HEK293 (cell line): ENCODE data around the gene BAZ2B.

Source experiments
- CTCF ChIP-seq: fragments of 450-650 bp; formaldehyde crosslinking; IDR thresholded peaks from 2 replicates; pipeline ENCODE4 v1.5.1; 2016; ENCODE audit warnings: missing biosample characterization, missing genetic modification characterization
- ELK4 ChIP-seq: IDR thresholded peaks from 2 replicates; pipeline ENCODE4 v1.6.1; 2011; ENCODE audit warnings: mild to moderate bottlenecking, low read depth, low read length, borderline replicate concordance
- FEZF1 ChIP-seq: fragments of 450-650 bp; formaldehyde crosslinking; IDR thresholded peaks from 2 replicates; pipeline ENCODE4 v1.5.1; 2016; ENCODE audit warnings: missing biosample characterization, missing genetic modification characterization
- REST ChIP-seq: fragments of 450-650 bp; formaldehyde crosslinking; IDR thresholded peaks from 2 replicates; pipeline ENCODE4 v1.5.1; 2016; ENCODE audit warnings: missing biosample characterization, missing genetic modification characterization
- YY1 ChIP-seq: fragments of 450-650 bp; formaldehyde crosslinking; IDR thresholded peaks from 2 replicates; pipeline ENCODE4 v1.5.1; 2018; ENCODE audit warnings: missing biosample characterization, missing genetic modification characterization
- ZNF133 ChIP-seq: fragments of 450-650 bp; formaldehyde crosslinking; IDR thresholded peaks from 2 replicates; pipeline ENCODE4 v1.5.1; 2016; ENCODE audit warnings: missing biosample characterization, missing genetic modification characterization
- ZNF514 ChIP-seq: fragments of 450-650 bp; formaldehyde crosslinking; IDR thresholded peaks from 2 replicates; pipeline ENCODE4 v1.5.1; 2016; ENCODE audit warnings: missing biosample characterization, missing genetic modification characterization
- ZNF530 ChIP-seq: fragments of 450-650 bp; formaldehyde crosslinking; IDR thresholded peaks from 2 replicates; pipeline ENCODE4 v1.5.1; 2016; ENCODE audit warnings: low read depth, missing biosample characterization, missing genetic modification characterization

- TF ChIP-seq YY1 (no peak), CTCF (tag by site-specific recombination) (no peak), ZNF514 (tag by site-specific recombination) (no peak), FEZF1 (tag by site-specific recombination) (no peak), REST (tag by site-specific recombination) (no peak), ELK4 (no peak), ZNF133 (no peak), ZNF530 (tag by site-specific recombination) (no peak)
Observed at GRCh38 chr2:159371506-159371905, 244.8 kb downstream of the BAZ2B start.
